ENCODE data around the gene CBX7. TPM values are rescaled to one million over a fixed set of nuclear protein-coding genes. Genes with fewer than 3 reads are reported as not detected.

CBX7 gene
- total RNA-seq, 2 experiments from 2014 or later: 48.6 to 49.1 TPM

DNA sequence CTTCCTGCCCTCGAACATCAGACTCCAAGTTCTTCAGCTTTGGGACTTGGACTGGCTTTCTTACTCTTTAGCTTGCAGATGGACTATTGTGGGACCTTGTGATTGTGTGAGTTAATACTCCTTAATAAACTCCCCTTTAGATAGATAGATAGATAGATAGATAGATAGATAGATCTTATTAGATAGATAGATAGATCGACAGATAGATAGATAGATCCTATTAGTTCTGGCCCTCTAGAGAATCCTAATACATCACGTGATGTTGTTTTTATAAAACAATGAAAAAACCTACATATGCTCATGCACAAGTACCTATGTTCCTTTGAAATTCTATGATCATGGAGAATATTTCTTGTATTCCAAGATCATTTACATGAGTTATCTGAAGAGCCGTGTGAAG lies 31.5 kb downstream of the CBX7 start:
- Mint-ChIP-seq H3K27ac (no peak overlapping the region), H3K9me3 (no peaks in the 10 kb centered on the region), H3K4me1 (ENCODE audit: low read depth) (peaks cover 21% of the 10 kb centered on the region), H3K36me3 (ENCODE audit: low read depth) (no peaks in the 10 kb centered on the region), H3K4me3 (no peak overlapping the region), H3K27me3 (no peaks in the 10 kb centered on the region)
- Histone ChIP-seq H3K27ac (ENCODE audit: low read depth in 1 of 2, low read length in 2 of 2) (no peak overlapping the region), H3K36me3 (ENCODE audit: insufficient read depth, low read length) (no peaks in the 10 kb centered on the region), H3K9me3 (ENCODE audit: control insufficient read depth in 1 of 2, insufficient read depth in 1 of 2, low read length in 2 of 2) (no peaks in the 10 kb centered on the region), H3K4me3 (ENCODE audit: low read length) (no peak overlapping the region), H3K4me1 (ENCODE audit: insufficient read depth, low read length) (peaks cover 28% of the 10 kb centered on the region), H3K27me3 (ENCODE audit: control insufficient read depth in 1 of 2, insufficient read depth in 2 of 2, low read length in 2 of 2) (no peaks in the 10 kb centered on the region)
- DNase-seq (no peak), ATAC-seq (ENCODE audit: poor library complexity) (no peak)
- TF ChIP-seq, protein P1, sequence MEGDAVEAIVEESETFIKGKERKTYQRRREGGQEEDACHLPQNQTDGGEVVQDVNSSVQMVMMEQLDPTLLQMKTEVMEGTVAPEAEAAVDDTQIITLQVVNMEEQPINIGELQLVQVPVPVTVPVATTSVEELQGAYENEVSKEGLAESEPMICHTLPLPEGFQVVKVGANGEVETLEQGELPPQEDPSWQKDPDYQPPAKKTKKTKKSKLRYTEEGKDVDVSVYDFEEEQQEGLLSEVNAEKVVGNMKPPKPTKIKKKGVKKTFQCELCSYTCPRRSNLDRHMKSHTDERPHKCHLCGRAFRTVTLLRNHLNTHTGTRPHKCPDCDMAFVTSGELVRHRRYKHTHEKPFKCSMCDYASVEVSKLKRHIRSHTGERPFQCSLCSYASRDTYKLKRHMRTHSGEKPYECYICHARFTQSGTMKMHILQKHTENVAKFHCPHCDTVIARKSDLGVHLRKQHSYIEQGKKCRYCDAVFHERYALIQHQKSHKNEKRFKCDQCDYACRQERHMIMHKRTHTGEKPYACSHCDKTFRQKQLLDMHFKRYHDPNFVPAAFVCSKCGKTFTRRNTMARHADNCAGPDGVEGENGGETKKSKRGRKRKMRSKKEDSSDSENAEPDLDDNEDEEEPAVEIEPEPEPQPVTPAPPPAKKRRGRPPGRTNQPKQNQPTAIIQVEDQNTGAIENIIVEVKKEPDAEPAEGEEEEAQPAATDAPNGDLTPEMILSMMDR (IDR thresholded peaks at IDR 0.05): no peak
- ChIA-PET CTCF (interaction anchor here (1.0 kb wide), 1 partner anchor 22 kb away, joined by 4 read pairs; no protein-coding TSS in a partner anchor), POLR2A (no interaction called here)
- intact Hi-C loops (cut with DNase I, micrococcal nuclease): no loop called here

DNA sequence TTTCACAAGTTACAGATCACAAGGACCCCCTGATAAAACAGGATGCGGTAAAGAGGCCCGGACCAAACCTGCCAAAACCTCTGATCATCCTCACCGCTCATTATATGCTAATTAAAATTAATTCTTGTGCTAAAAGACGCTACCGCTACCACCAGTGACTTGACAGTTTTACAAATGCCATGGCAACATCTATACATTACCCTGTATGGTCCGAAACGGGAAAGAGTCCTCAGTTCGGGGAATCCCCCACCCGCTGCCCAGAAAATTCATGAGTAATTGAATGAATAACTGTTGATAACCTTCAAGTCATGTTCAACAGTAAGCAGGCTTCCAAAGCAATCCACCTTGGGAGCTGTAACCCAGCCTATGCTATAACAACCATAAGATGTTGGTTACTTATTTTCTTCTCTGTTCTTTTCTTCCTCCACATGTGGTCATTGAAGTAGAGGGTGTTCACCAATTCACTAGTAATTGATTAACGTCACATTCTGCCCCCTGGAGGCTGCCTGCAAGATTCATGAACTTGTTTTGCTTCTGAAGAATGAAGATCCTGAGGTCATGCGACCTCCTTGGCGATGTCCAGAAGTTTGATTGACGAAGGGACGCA lies 34.8 kb downstream of the CBX7 start:
- Mint-ChIP-seq H3K27ac (peak overlapping the region; percentile 67), H3K27me3 (no peaks in the 10 kb centered on the region), H3K36me3 (ENCODE audit: low read depth) (no peaks in the 10 kb centered on the region), H3K4me1 (ENCODE audit: low read depth) (peaks cover 21% of the 10 kb centered on the region), H3K9me3 (no peaks in the 10 kb centered on the region), H3K4me3 (peak overlapping the region; percentile 27)
- intact Hi-C loops (cut with DNase I, micrococcal nuclease): loop anchor here (1.0 to 5.0 kb wide), 5 partner anchors 35 to 350 kb away; partner anchors contain the start of gene APOBEC3G (in 1 of the 2)
- CTCF ChIA-PET: interaction anchor here (0.9 to 1.6 kb wide), 5 partner anchors 27 to 248 kb away, joined by 3 to 7 read pairs (median 4); no protein-coding TSS in a partner anchor
- peak; percentile 56 for ATAC-seq (ENCODE audit: poor library complexity)
- POLR2A ChIA-PET: interaction anchor here (0.8 to 1.6 kb wide), 3 partner anchors 23 to 284 kb away, joined by 3 to 4 read pairs (median 3); no protein-coding TSS in a partner anchor
- TF ChIP-seq, protein P1 (IDR thresholded peaks at IDR 0.05): peak; percentile 81
- no peaks in the 10 kb centered on the region for H3K9me3 ChIP-seq (ENCODE audit: control insufficient read depth in 1 of 2, insufficient read depth in 1 of 2, low read length in 2 of 2)
- H3K27ac ChIP-seq (ENCODE audit: low read depth in 1 of 2, low read length in 2 of 2): peak overlapping the region; percentile 45 to 49
- DNase-seq: peak; percentile 54 to 85 (median 67)
- peak overlapping the region; percentile 9 for H3K4me3 ChIP-seq (ENCODE audit: low read length)
- no peaks in the 10 kb centered on the region for H3K27me3 ChIP-seq (ENCODE audit: control insufficient read depth in 1 of 2, insufficient read depth in 2 of 2, low read length in 2 of 2)
- H3K36me3 ChIP-seq (ENCODE audit: insufficient read depth, low read length): no peaks in the 10 kb centered on the region
- H3K4me1 ChIP-seq (ENCODE audit: insufficient read depth, low read length): peaks cover 29% of the 10 kb centered on the region

DNA sequence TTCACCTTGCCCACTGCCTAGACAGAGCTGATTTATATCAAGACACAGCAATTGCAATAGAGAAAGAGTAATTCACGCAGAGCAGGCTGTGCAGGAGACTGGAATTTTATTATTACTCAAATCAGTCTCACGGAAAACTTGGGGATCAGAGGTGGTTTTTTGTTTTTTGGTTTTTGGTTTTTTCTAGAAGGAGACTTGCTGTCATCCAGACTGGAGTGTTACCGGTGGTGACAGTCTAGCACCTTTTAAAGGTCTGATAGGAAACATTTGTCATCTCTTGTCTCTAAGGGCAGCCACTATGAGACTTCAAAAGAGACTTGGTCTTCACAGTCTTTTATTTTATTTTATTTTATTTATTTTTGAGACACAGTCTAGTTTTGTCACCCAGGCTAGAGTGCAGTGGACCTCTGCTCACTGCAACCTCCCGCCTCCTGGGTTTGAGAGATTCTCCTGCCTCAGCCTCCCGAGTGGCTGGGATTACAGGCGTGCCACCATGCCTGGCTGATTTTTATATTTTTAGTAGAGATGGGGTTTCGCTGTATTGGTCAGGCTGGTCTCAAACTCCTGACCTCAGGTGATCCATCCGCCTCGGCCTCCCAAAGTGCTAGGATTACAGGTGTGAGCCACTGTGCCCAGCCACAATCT lies 36.4 kb downstream of the CBX7 start:
- Mint-ChIP-seq H3K9me3 (no peaks in the 10 kb centered on the region), H3K27me3 (no peaks in the 10 kb centered on the region), H3K4me3 (no peak overlapping the region), H3K4me1 (ENCODE audit: low read depth) (peaks cover 15% of the 10 kb centered on the region), H3K36me3 (ENCODE audit: low read depth) (no peaks in the 10 kb centered on the region), H3K27ac (peak overlapping the region; percentile 67)
- POLR2A ChIA-PET: no interaction called here
- no peak overlapping the region for H3K27ac ChIP-seq (ENCODE audit: low read depth in 1 of 2, low read length in 2 of 2)
- TF ChIP-seq, protein P1 (IDR thresholded peaks at IDR 0.05): no peak
- intact Hi-C loops (cut with DNase I, micrococcal nuclease): loop anchor here (1.0 to 5.0 kb wide), 4 partner anchors 26 to 349 kb away; partner anchors contain the start of gene APOBEC3G (in 1 of the 2)
- CTCF ChIA-PET: interaction anchor here (1.0 kb wide), 1 partner anchor 21 kb away, joined by 3 read pairs; no protein-coding TSS in a partner anchor
- H3K27me3 ChIP-seq (ENCODE audit: control insufficient read depth in 1 of 2, insufficient read depth in 2 of 2, low read length in 2 of 2): no peaks in the 10 kb centered on the region
- no peaks in the 10 kb centered on the region for H3K36me3 ChIP-seq (ENCODE audit: insufficient read depth, low read length)
- no peak overlapping the region for H3K4me3 ChIP-seq (ENCODE audit: low read length)
- peaks cover 27% of the 10 kb centered on the region for H3K4me1 ChIP-seq (ENCODE audit: insufficient read depth, low read length)
- no peaks in the 10 kb centered on the region for H3K9me3 ChIP-seq (ENCODE audit: control insufficient read depth in 1 of 2, insufficient read depth in 1 of 2, low read length in 2 of 2)
- ATAC-seq (ENCODE audit: poor library complexity) (peak; percentile 18), DNase-seq (peak in 3 of 14 experiments; percentile 42 to 75 (median 53))

All from CD4-positive, alpha-beta T cell (primary cell).